NCI-H526 (cell line): ENCODE results near the gene SPATA18.
A peak's percentile ranks its signal among the peaks of the same experiment; 100 is the strongest.
"Not testable (repeated sequence)": the region's sequence is repeated elsewhere in the genome, so short reads cannot be mapped to it uniquely, and the experiment has no call there.

Source experiments
- DNase-seq, 2 experiments: peaks; one replicate each; lab custom pipeline; 2025; lab: John Stamatoyannopoulos, UW

Gene SPATA18

DNA sequence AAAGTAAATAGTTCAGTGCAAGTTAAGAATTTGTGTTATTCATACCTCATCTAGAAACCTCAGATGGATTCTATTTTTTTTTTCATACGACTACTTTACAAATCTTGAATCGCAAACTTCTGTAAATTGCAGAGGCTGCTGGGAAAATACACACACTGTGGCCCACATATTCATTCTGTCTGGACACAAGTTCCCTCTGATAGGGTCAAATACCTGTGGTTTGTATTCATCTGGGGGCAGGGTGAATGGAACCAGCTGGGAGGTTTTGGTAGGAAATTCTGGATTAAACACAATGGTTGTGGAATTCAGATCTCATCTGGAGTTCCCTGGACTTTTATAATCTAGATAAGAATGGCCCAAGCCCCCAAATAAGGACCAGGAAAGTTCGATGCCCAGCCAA, 56.2 kb downstream of the SPATA18 start:
- DNase-seq = no peak

GRCh38 chr4:52107745-52108144, 56.6 kb downstream of the SPATA18 start:
- DNase-seq = peak in 1 of 2 experiments; percentile 21

GRCh38 chr4:52110171-52110570, 59.1 kb downstream of the SPATA18 start:
- DNase-seq = no peak

DNA sequence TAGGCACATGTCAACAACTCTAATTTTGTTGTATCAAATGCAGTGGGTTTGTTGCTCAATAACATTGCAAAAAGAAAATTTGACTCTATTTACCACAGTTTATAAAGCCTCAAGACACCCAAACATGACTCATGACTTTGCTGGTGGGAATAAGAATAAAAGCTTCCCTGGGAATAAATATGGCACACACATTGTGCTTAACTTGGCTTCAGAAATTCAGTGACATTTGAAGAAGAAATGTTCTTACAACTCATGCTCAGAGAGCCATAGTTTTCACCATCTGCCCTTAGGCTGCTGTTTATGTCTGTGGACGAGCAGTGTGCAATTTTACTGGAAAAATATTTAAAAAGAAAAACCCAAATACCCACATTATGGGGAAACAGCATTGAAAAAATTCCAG, 60.9 kb downstream of the SPATA18 start:
- no peak for DNase-seq

DNA sequence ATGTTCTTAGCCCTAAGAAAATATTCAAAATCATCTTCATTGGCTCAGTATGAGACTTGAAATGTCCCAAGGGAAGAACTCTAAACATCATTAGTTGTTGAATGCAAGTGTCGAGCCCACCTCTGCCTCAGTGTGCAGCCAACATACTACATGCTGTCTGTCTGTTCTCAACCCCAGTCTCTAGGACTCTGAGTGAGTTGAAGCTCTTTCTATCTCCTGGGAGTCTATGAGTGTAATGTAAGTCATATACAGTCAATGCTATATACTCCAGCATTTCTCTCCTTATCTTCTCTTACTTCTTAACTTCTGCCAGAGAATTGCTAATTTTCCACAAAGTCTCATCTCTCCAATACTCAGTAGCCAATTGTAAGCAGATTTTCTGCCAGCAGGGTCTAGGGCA, 61.3 kb downstream of the SPATA18 start:
- DNase-seq = no peak

GRCh38 chr4:52116641-52117040, 65.5 kb downstream of the SPATA18 start:
- no peak for DNase-seq

DNA sequence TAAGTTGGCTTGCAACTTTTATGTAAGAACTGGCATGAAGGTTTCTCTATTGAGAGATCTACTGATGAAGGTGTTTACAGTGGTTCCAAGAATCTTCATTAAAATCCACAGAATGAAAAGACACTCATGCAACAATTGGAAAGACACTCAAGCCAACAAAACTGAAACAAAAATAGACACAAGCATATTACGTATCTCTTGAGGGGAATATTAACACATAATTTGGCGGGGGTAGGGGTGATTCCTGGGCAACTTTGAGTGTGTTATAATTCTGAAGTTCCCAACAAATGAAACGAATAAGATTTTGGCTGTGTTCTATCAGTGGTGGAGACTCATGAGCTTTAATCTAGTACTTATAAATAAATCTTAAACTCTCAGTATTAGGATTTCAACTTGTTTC, 75.1 kb downstream of the SPATA18 start:
- no peak for DNase-seq

DNA sequence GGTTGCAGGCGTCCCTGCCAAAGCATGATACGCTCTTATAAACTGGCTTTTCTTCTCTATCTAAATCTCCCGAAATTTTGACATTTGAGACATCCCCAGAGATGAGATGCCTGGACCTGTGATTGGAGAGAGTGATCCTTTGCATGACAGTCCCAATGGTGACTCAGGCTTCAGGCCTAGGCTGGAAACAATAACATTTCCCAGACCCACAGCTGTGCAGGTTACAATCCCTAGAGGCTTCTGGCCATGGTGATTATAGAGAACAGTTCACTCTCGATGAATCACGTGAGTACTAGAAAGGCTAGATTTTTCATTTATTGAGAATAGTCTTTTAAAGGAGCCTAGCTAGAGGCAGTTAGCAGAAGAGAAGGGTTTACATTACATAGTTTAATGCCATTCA, 75.9 kb downstream of the SPATA18 start:
- DNase-seq = no peak

DNA sequence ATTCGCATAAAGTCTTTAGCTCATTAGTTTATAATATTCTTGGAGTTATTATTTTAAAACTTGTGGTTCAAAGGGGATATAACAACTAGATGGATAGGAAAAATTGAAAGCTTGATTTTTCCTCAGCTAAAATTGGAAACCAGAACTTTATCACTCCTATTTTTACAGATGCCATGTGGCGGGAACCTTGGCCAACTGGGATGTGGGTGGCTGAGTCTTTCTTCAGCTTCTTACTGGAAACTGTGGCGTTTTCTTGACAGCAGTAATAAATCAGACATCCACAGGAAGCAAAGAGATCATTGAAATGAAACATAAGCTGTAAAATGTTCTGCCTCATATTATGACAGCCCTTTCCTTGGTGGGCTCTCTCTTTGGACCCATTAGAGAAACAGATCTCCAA, 84.1 kb downstream of the SPATA18 start:
- no peak for DNase-seq

- DNase-seq = not testable (repeated sequence)
Observed at GRCh38 chr4:52137152-52137551, 86.0 kb downstream of the SPATA18 start.

GRCh38 chr4:52142816-52143215, 91.7 kb downstream of the SPATA18 start:
- no peak for DNase-seq

DNA sequence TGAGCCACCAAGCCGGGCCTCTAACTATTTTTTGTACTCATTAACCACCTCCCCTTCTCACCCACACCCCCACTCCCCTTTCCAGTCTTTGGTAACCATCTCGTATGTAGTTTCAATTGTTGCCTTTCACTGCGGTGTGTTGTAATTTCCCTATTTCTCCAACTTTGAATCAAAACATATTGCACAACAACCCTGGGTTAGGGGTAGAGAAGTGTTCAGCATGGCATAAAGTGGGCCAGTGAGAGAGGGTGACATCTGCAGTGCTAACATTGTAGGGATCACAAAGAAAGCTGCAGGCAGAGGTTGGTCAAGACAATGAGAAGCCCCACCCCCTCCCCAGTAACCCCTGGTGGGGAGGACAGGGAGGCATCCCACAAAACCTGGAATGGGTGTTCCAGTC, 92.7 kb downstream of the SPATA18 start:
- no peak for DNase-seq

GRCh38 chr4:52144372-52144771, 93.3 kb downstream of the SPATA18 start:
- no peak for DNase-seq
